HL-60/S4 treated with retinoic acid at 250 ng/mL for 4 days and 3 days (cell line): ENCODE data around the gene ELMO1.

Experiments
- in situ Hi-C: fragments of 300-500 bp; cut with MboI; formaldehyde crosslinking; loops from 2 replicates; pipeline ENCODE4 v1.7.0; 2022; ENCODE audit warnings: low sequenced_read_pairs

ELMO1 gene

GRCh38 chr7:36970551-36971514 lies 477.8 kb downstream of the ELMO1 start:
- in situ Hi-C loops: no loop called here

GRCh38 chr7:36969376-36969775 lies 479.3 kb downstream of the ELMO1 start:
- in situ Hi-C loops: no loop called here

- in situ Hi-C loops: no loop called here
These were observed 481.3 kb downstream of the ELMO1 start for GRCh38 chr7:36967387-36967786.

GRCh38 chr7:36966636-36967035 lies 482.0 kb downstream of the ELMO1 start:
- in situ Hi-C loops: no loop called here

- in situ Hi-C loops: no loop called here
These were observed 482.6 kb downstream of the ELMO1 start for GRCh38 chr7:36966039-36966438.

GRCh38 chr7:36965625-36966024 lies 483.0 kb downstream of the ELMO1 start:
- in situ Hi-C loops: no loop called here

GRCh38 chr7:36964297-36964696 lies 484.4 kb downstream of the ELMO1 start:
- in situ Hi-C loops: no loop called here

- in situ Hi-C loops: no loop called here
These were observed 486.3 kb downstream of the ELMO1 start for GRCh38 chr7:36962367-36962766.

- in situ Hi-C loops: no loop called here
These were observed 487.0 kb downstream of the ELMO1 start for GRCh38 chr7:36961693-36962092.

GRCh38 chr7:36961097-36961496 lies 487.6 kb downstream of the ELMO1 start:
- in situ Hi-C loops: no loop called here

GRCh38 chr7:36960105-36960504 lies 488.6 kb downstream of the ELMO1 start:
- in situ Hi-C loops: no loop called here

GRCh38 chr7:36958111-36958733 lies 490.4 kb downstream of the ELMO1 start:
- in situ Hi-C loops: no loop called here

GRCh38 chr7:36957620-36958019 lies 491.0 kb downstream of the ELMO1 start:
- in situ Hi-C loops: no loop called here

GRCh38 chr7:36956814-36957213 lies 491.9 kb downstream of the ELMO1 start:
- in situ Hi-C loops: no loop called here

GRCh38 chr7:36955456-36956129 lies 493.1 kb downstream of the ELMO1 start:
- in situ Hi-C loops: no loop called here

GRCh38 chr7:36951257-36951697 lies 497.4 kb downstream of the ELMO1 start:
- in situ Hi-C loops: no loop called here

GRCh38 chr7:36949711-36950600 lies 498.7 kb downstream of the ELMO1 start:
- in situ Hi-C loops: no loop called here

- in situ Hi-C loops: no loop called here
These were observed 502.3 kb downstream of the ELMO1 start for GRCh38 chr7:36946401-36946739.

- in situ Hi-C loops: no loop called here
These were observed 502.9 kb downstream of the ELMO1 start for GRCh38 chr7:36945612-36946400.

GRCh38 chr7:36944838-36945237 lies 503.8 kb downstream of the ELMO1 start:
- in situ Hi-C loops: no loop called here
